GM18868 (cell line): Measurements from ENCODE around the gene ADAMTS6.
"Not testable (repeated sequence)": the region's sequence is repeated elsewhere in the genome, so short reads cannot be mapped to it uniquely, and the experiment has no call there.

ENCODE experiments used
- ATAC-seq: cut with Tn5 transposase; IDR thresholded peaks from one replicate; pipeline ENCODE4 v1.9.1; 2021; ENCODE audit warnings: mild to moderate bottlenecking, moderate library complexity; ENCODE audit not compliant: unreplicated experiment

Gene ADAMTS6, protein sequence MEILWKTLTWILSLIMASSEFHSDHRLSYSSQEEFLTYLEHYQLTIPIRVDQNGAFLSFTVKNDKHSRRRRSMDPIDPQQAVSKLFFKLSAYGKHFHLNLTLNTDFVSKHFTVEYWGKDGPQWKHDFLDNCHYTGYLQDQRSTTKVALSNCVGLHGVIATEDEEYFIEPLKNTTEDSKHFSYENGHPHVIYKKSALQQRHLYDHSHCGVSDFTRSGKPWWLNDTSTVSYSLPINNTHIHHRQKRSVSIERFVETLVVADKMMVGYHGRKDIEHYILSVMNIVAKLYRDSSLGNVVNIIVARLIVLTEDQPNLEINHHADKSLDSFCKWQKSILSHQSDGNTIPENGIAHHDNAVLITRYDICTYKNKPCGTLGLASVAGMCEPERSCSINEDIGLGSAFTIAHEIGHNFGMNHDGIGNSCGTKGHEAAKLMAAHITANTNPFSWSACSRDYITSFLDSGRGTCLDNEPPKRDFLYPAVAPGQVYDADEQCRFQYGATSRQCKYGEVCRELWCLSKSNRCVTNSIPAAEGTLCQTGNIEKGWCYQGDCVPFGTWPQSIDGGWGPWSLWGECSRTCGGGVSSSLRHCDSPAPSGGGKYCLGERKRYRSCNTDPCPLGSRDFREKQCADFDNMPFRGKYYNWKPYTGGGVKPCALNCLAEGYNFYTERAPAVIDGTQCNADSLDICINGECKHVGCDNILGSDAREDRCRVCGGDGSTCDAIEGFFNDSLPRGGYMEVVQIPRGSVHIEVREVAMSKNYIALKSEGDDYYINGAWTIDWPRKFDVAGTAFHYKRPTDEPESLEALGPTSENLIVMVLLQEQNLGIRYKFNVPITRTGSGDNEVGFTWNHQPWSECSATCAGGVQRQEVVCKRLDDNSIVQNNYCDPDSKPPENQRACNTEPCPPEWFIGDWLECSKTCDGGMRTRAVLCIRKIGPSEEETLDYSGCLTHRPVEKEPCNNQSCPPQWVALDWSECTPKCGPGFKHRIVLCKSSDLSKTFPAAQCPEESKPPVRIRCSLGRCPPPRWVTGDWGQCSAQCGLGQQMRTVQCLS (N-terminal part only)

GRCh38 chr5:65481635-65482295 lies at the start of gene ADAMTS6:
Gene ADAMTS6 (minus strand): TSS chr5:65481920. CDS start chr5:65473673, 8,247 bp downstream.
- peak; percentile 79 for ATAC-seq

- ATAC-seq = no peak
Measured at GRCh38 chr5:65530904-65531303, 49.2 kb upstream of the ADAMTS6 start.

- ATAC-seq = no peak
Measured at GRCh38 chr5:65525726-65526125, 44.0 kb upstream of the ADAMTS6 start.

DNA sequence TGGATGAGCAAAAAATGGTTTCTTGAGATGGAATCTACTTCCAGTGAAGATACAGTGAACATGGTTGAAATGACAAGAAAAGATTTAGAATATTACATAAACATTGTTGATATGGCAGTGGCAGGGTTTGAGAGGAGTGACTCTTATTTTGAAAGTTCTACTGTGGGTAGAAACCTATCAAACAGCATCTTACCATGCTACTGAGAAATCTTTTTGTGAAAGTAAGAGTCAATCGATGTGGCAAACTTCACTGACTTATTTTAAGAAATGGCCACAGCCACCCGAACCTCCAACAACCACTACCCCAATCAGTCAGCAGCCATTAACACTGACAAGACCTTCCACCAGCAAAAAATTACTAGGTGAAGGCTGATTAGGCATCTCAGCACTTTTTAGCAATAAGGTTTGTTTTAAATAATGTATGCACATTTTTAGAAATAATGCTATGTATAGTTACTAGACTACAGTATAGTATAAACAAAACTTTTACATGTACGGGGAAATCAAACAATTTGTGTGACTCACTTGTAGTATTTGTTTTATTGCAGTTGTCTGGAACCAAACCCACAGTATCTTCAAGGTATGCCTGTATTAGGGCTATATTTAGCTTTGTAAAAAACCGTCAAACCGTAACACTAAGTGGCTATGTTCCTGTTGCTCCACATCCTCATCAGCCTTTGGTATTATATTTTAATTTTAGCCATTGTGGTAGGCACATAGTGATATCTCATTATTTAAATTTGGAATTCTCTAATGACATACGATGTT lies 30.6 kb upstream of the ADAMTS6 start:
- ATAC-seq = no peak

- ATAC-seq = no peak
Measured at GRCh38 chr5:65508978-65509377, 27.3 kb upstream of the ADAMTS6 start.

DNA sequence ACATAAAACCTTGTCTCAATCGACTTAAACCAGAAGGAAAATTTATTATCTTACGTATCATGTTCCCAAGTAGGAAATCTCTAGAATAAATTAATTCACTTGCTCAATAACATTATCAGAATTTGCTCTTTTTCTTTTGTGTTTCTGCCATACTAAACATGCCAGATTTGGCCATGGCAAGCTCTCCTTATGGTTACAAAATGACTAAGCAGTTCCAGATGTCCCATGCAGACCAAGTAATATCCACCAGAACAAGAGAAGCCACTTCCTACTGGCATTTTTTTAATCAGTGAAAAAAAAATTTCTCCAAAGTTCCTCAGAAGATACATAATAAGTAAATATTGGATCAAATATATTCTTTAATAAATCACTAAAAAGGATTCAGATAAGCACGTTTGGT lies 25.2 kb upstream of the ADAMTS6 start:
- ATAC-seq = no peak

DNA sequence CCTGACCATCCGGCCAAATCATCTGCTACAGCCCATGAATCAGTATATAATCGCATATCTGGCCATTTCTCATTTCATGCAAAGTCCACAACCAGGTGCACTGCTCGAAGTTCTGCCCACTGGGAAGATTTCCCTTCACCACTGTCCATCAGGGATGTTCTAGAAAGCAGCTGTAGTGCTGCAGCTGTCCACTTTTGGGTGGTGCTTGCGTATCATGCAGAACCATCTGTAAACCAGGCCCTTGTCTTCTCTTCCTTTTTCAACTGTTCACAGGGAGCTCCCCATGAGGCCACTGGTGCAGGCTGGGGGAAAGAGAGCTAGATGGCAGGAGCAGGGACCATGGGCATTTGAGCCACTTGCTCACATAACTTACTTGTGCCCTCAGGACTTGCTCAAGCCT lies 7.4 kb upstream of the ADAMTS6 start:
- no peak for ATAC-seq

DNA sequence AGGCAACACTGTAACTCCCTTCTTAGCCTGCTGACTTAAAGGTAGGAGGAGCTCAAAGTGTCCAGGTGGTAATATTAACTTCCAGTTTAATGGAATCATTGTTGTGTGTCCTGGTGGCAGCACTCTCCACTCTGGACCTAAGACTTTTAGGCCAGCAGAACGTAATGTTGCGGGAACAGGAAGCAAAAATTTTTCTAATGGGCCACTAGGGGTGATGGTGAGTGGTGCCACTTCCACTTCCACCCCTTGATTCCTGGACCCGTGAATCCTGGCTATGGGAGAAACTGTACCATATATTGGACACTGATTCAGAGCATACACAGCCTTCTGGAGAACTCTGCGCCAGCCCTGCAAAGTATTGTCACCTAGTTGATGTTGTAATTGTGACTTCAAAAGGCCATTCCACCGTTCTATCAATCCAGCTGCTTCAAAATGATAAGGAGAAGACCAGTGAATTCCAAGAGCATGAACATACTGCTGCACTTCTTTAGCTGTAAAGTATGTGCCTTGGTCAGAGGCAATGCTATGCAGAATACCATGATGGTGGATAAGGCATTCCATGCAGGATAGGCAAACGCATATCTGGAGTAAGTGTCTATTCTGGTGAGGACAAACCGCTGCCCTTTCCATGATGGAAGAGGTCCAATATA lies 6.4 kb upstream of the ADAMTS6 start:
- ATAC-seq = not testable (repeated sequence)

DNA sequence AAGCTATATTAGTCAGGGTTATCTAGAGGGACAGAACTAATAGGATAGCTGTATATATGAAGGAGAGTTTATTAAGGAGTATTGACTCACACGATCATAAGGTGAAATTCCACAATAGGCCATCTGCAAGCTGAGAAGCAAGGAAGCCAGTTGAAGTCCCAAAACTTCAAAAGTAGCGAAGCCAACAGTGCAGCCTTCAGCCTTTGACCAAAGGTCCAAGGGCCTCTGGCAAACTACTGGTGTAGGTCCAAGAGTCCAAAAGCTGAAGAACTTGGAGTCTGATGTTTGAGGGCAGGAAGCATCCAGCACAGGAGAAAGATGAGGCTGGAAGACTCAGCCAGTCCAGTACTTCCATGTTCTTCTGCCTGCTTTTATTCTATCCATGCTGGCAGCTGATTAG lies 5.1 kb upstream of the ADAMTS6 start:
- not testable (repeated sequence) for ATAC-seq

- ATAC-seq = no peak
Measured at GRCh38 chr5:65485405-65485804, 3.7 kb upstream of the ADAMTS6 start.

GRCh38 chr5:65483546-65484346 lies 2.0 kb upstream of the ADAMTS6 start:
- ATAC-seq = peak; percentile 41

DNA sequence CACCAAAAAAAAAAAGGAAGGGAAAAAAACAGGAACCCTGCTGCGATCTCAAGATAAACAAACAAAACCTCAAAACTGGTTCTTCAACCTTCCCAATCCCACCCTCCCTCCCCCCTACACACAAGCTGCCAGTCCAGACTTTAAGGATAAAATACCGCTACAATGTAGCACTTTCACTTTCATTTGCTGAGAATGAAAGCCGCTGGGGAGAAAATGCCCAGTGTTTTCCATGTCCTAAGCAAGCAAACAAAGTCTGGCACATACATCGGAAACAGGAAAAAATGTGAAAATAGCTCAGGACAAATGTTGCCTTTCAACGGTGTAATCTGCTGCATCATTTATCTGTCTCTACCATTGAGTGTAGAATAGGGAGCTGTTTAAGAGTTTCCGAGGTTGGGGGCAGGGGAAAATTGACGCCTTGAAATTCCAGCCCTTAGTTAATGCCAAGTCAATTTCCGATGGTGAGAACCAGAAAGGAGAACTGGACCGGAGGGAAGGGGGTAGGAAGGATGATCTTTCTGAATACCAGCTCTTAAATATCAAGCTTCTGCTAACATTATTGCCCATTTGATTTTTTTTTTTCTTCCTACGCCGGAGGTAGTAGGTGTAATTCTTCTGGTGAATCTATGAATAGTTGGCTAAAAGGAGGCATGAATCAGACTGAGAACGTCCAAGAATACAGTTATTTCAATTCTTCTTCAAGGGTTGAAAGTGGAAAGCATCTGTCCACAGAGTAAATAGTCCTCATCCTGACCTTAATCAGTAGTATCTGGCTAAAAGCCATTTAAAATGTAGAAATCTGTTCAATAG lies 1.2 kb upstream of the ADAMTS6 start:
- ATAC-seq = peak; percentile 30

DNA sequence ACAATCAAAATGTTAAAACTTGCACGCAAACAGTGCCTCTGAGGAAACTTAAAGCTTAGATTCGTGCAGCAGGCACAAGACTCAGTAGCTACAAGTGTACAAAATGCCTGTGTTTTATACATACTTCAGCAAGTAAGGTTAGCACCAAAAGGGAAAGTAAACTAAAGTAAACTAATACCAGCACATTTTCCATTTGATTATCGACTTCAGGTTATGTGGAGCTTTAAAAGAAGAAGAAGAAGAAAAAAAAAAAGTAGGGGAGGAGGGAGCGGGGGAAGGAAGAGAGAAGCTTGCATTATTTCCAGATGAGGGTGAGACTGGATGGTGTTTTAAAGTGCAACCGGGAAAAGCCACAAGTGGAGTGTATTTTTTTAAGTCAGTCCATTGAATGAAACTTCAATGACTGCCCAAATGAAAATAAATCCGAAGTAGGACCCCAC lies 596 bp upstream of the ADAMTS6 start:
- no peak for ATAC-seq

DNA sequence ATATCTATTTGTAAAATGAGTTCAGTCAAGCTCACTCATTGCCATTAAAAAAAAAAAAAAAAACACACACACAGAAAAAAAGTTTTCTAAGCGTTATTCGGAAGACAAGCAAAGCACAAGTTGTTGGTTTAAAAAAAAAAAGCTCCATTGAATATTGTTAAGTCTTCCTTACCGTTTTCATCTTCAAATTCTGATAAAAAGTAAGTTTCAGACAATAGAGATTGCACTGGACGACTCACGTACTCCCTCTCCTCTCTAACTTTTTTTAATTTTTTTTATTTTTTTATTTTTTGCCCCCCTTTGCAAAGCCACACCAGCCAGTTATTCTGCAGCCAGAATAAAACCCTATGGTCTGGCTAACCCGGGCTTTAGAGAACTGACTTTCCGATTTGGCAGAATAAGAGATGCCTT lies 544 bp downstream of the ADAMTS6 start:
- ATAC-seq = no peak

GRCh38 chr5:65480306-65480865 lies 1.3 kb downstream of the ADAMTS6 start:
- ATAC-seq = peak; percentile 35

DNA sequence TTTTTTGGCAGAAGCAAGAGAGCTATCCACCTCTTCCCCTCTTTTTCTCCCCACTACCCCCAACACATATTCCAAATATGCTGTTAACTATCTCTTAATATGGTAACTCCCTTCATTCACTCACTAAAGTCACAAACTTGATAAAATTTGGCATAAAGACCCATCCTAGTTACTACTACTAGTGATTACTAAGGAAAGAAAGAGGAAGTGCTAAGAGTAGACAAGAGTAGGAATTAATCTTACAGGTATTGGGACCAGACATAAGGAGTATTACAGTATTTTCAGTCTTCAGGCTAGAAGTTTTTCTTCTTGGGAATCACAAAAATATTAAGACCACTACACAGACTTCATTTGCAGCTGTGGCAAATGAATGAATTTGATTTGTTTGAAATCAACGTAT lies 2.2 kb downstream of the ADAMTS6 start:
- no peak for ATAC-seq

- no peak for ATAC-seq
Measured at GRCh38 chr5:65478336-65478735, 3.4 kb downstream of the ADAMTS6 start.

DNA sequence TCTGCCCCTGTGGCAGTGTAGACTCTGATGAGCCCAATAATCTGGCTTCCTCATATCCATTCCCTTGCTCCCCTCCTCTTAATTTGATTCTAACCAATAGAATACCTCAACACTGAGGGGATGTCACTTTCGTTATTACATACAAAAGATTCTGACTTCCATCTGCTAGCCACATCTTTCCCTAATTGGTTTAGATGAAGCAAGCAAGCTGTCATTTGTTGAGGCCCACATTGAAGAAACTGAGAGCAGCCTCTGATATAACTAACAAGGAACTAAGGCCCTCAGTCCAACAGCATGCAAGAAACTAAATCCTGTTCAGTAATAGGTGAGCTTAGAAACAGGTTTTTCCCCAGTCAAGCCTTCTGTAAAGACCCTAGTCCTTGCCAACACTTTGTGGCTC lies 5.8 kb downstream of the ADAMTS6 start:
- no peak for ATAC-seq
